ENCODE results near the gene SYNDIG1. TPM values are rescaled to one million over a fixed set of nuclear protein-coding genes. Genes with fewer than 3 reads are reported as not detected.
A peak's percentile ranks its signal among the peaks of the same experiment; 100 is the strongest.

Gene SYNDIG1
- total RNA-seq, 1 donor = 2.2 TPM

DNA sequence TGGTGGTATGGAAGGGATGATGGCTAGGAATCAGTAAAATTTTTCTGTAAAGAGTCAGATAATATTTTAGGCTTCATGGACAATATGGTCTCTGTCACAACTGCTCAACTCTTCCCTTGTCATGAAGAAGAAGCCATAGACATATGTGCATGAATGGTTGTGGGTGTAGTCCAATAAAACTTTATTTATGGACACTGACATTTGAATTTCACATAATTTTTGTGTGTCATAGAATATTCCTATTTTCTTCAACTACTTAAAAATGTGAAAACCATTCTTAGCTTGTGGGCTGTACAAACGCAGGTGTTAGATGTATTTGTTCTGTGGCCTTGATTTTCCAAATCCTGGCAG lies 59.9 kb downstream of the SYNDIG1 start:
- Histone ChIP-seq H3K4me3 (ENCODE audit: insufficient read depth, low read length) (no peak overlapping the region), H3K27ac (ENCODE audit: low read depth, low read length) (no peak overlapping the region), H3K27me3 (ENCODE audit: insufficient read depth, low read length) (no peaks in the 10 kb centered on the region), H4K20me1 (ENCODE audit: insufficient read depth, low read length) (no peaks in the 10 kb centered on the region), H3K79me2 (ENCODE audit: insufficient read depth, low read length) (no peaks in the 10 kb centered on the region), H3K9me3 (ENCODE audit: low read depth, low read length) (no peaks in the 10 kb centered on the region), H3K36me3 (ENCODE audit: insufficient read depth, low read length) (no peaks in the 10 kb centered on the region), H3K4me2 (ENCODE audit: insufficient read depth, low read length) (no peak overlapping the region), H2AFZ (ENCODE audit: low read length) (no peak overlapping the region), H3K4me1 (ENCODE audit: insufficient read depth, low read length) (no peaks in the 10 kb centered on the region)
- TF ChIP-seq, protein P1, sequence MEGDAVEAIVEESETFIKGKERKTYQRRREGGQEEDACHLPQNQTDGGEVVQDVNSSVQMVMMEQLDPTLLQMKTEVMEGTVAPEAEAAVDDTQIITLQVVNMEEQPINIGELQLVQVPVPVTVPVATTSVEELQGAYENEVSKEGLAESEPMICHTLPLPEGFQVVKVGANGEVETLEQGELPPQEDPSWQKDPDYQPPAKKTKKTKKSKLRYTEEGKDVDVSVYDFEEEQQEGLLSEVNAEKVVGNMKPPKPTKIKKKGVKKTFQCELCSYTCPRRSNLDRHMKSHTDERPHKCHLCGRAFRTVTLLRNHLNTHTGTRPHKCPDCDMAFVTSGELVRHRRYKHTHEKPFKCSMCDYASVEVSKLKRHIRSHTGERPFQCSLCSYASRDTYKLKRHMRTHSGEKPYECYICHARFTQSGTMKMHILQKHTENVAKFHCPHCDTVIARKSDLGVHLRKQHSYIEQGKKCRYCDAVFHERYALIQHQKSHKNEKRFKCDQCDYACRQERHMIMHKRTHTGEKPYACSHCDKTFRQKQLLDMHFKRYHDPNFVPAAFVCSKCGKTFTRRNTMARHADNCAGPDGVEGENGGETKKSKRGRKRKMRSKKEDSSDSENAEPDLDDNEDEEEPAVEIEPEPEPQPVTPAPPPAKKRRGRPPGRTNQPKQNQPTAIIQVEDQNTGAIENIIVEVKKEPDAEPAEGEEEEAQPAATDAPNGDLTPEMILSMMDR (IDR thresholded peaks at IDR 0.05; ENCODE audit: extremely low read depth, low read depth, low read length) = no peak
- DNase-seq (ENCODE audit: insufficient read length, low spot score, missing footprints) = no peak

DNA sequence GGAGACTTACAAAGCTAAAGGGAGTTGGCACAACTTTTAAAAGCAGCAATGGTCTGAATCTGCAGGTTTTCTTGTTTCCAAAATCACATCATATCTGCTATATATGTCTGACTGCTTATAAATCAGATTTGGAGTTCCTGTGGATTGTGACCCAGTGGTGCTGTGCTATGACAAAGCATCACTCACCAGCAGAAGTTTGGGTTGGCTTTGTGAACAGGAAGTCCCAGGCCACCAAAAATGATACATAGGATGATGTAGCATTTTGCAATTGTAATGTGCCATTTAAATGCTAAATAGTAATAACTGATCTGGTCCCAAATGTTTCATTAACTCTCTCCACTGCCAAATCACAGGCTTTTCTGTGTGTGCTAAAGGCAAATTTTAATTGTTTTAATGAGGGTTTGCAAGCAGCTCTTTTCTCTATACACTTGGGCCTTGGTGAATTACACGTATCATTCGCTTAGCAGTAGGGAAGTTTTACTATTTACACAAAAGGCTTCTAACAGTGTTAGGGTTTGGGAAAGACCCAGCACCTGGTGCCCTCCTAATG lies 60.8 kb downstream of the SYNDIG1 start:
- no peak overlapping the region for H3K4me2 ChIP-seq (ENCODE audit: insufficient read depth, low read length)
- no peak overlapping the region for H3K4me3 ChIP-seq (ENCODE audit: insufficient read depth, low read length)
- TF ChIP-seq, protein P1 (IDR thresholded peaks at IDR 0.05; ENCODE audit: extremely low read depth, low read depth, low read length) = no peak
- no peaks in the 10 kb centered on the region for H3K36me3 ChIP-seq (ENCODE audit: insufficient read depth, low read length)
- H3K9me3 ChIP-seq (ENCODE audit: low read depth, low read length) = no peaks in the 10 kb centered on the region
- H3K27ac ChIP-seq (ENCODE audit: low read depth, low read length) = no peak overlapping the region
- DNase-seq (ENCODE audit: insufficient read length, low spot score, missing footprints) = no peak
- H4K20me1 ChIP-seq (ENCODE audit: insufficient read depth, low read length) = no peaks in the 10 kb centered on the region
- no peaks in the 10 kb centered on the region for H3K4me1 ChIP-seq (ENCODE audit: insufficient read depth, low read length)
- no peaks in the 10 kb centered on the region for H3K27me3 ChIP-seq (ENCODE audit: insufficient read depth, low read length)
- H3K79me2 ChIP-seq (ENCODE audit: insufficient read depth, low read length) = no peaks in the 10 kb centered on the region
- peak overlapping the region; percentile 7 for H2AFZ ChIP-seq (ENCODE audit: low read length)

DNA sequence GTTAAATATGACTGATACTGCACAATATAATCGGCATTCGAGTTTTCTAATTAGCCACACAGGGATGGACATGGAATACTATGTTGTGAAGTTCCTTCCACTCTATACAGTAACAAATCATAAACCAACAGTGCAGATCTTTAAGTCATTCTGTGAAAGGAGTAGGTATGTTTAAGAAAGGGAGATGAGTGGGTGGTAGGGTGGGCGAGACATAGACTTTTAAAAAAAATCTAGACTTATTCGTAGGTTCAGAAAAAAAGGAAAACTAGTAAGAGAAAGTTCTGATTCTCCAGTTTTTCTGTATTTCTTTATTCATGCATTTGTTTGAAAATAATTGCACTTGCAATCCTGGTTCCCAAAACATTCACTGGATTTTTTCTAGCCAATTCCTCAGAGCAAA lies 61.8 kb downstream of the SYNDIG1 start:
- H4K20me1 ChIP-seq (ENCODE audit: insufficient read depth, low read length) = no peaks in the 10 kb centered on the region
- TF ChIP-seq, protein P1 (IDR thresholded peaks at IDR 0.05; ENCODE audit: extremely low read depth, low read depth, low read length) = no peak
- no peak overlapping the region for H2AFZ ChIP-seq (ENCODE audit: low read length)
- no peak overlapping the region for H3K4me2 ChIP-seq (ENCODE audit: insufficient read depth, low read length)
- no peak overlapping the region for H3K27ac ChIP-seq (ENCODE audit: low read depth, low read length)
- H3K27me3 ChIP-seq (ENCODE audit: insufficient read depth, low read length) = no peaks in the 10 kb centered on the region
- no peak for DNase-seq (ENCODE audit: insufficient read length, low spot score, missing footprints)
- no peaks in the 10 kb centered on the region for H3K36me3 ChIP-seq (ENCODE audit: insufficient read depth, low read length)
- H3K9me3 ChIP-seq (ENCODE audit: low read depth, low read length) = no peaks in the 10 kb centered on the region
- H3K79me2 ChIP-seq (ENCODE audit: insufficient read depth, low read length) = no peaks in the 10 kb centered on the region
- H3K4me3 ChIP-seq (ENCODE audit: insufficient read depth, low read length) = no peak overlapping the region
- H3K4me1 ChIP-seq (ENCODE audit: insufficient read depth, low read length) = no peaks in the 10 kb centered on the region

DNA sequence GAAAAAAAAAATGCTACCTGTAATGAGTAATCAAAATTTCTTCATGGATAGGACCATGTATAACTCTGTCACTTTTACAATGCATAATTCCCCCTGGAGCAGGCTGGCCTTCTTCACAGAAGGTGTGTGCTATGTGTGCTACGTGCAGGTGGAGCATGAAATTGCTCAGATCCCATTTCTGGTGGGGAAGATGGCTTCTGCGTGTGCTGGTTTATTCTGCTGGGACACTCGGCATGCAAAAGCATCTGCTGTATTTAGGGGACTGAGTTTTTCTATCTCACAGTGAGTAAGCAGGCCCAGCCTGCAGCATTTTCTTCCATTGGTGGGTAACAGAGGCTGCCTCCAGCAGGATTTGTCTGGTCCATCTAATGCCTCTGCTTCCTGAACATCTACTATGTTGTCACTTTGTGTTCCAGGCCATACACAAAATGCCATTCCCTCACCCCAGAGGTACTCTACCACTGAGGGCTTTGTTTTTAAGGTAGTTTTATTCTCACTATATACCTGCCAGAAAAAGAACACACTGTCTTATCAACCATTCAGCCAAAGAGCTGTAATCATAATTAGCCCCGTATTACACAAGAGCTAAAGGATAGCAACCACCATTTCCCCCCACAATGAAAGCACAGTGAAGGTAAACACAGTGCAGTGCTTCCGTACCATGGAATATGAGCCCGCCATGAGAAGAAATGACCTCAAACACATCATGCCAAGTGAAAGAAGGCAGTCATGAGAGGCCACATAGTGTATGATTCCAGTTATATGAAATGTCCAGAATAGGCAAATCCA lies 62.4 kb downstream of the SYNDIG1 start:
- Histone ChIP-seq H3K27me3 (ENCODE audit: insufficient read depth, low read length) (no peaks in the 10 kb centered on the region), H3K27ac (ENCODE audit: low read depth, low read length) (no peak overlapping the region), H4K20me1 (ENCODE audit: insufficient read depth, low read length) (no peaks in the 10 kb centered on the region), H3K79me2 (ENCODE audit: insufficient read depth, low read length) (no peaks in the 10 kb centered on the region), H3K36me3 (ENCODE audit: insufficient read depth, low read length) (no peaks in the 10 kb centered on the region), H3K9me3 (ENCODE audit: low read depth, low read length) (no peaks in the 10 kb centered on the region), H2AFZ (ENCODE audit: low read length) (no peak overlapping the region), H3K4me3 (ENCODE audit: insufficient read depth, low read length) (no peak overlapping the region), H3K4me2 (ENCODE audit: insufficient read depth, low read length) (no peak overlapping the region), H3K4me1 (ENCODE audit: insufficient read depth, low read length) (no peaks in the 10 kb centered on the region)
- DNase-seq (ENCODE audit: insufficient read length, low spot score, missing footprints) = no peak
- TF ChIP-seq, protein P1 (IDR thresholded peaks at IDR 0.05; ENCODE audit: extremely low read depth, low read depth, low read length) = no peak
